SW 1271 (cell line): Measurements from ENCODE around the gene CELF1.
"Not testable (repeated sequence)": the region's sequence is repeated elsewhere in the genome, so short reads cannot be mapped to it uniquely, and the experiment has no call there.

Experiments
- DNase-seq, 2 experiments: peaks; one replicate each; lab custom pipeline; 2025; lab: John Stamatoyannopoulos, UW

CELF1 gene

GRCh38 chr11:47573321-47573720 is 20.4 kb upstream of the CELF1 start:
- DNase-seq = no peak

GRCh38 chr11:47572715-47573255 is 19.9 kb upstream of the CELF1 start:
- no peak for DNase-seq

- DNase-seq = no peak
These were observed 19.0 kb upstream of the CELF1 start for GRCh38 chr11:47571895-47572294.

- no peak for DNase-seq
These were observed 18.4 kb upstream of the CELF1 start for GRCh38 chr11:47571357-47571729.

GRCh38 chr11:47570651-47571356 is 17.9 kb upstream of the CELF1 start:
- no peak for DNase-seq

GRCh38 chr11:47569646-47570045 is 16.7 kb upstream of the CELF1 start:
- DNase-seq = no peak

GRCh38 chr11:47566149-47566698 is 13.3 kb upstream of the CELF1 start:
- DNase-seq = no peak

GRCh38 chr11:47565340-47566148 is 12.6 kb upstream of the CELF1 start, which contains the start of gene PTPMT1:
PTPMT1 (plus strand) TSS chr11:47565599; CDS start chr11:47565623, 24 bp downstream.
- DNase-seq = peak; percentile 35 to 61

- DNase-seq = no peak
These were observed 12.0 kb upstream of the CELF1 start for GRCh38 chr11:47564933-47565339.

- DNase-seq = not testable (repeated sequence)
These were observed 11.4 kb upstream of the CELF1 start for GRCh38 chr11:47564366-47564765.

- not testable (repeated sequence) for DNase-seq
These were observed 9.5 kb upstream of the CELF1 start for GRCh38 chr11:47562393-47562792.

- no peak for DNase-seq
These were observed 7.5 kb upstream of the CELF1 start for GRCh38 chr11:47560426-47560825.

- DNase-seq = no peak
These were observed 5.8 kb upstream of the CELF1 start for GRCh38 chr11:47558695-47559094.

GRCh38 chr11:47557004-47557403 is 4.1 kb upstream of the CELF1 start:
- DNase-seq = not testable (repeated sequence)

GRCh38 chr11:47553406-47553743 is 443 bp upstream of the CELF1 start:
- no peak for DNase-seq

GRCh38 chr11:47552056-47552565 is 821 bp downstream of the CELF1 start:
- DNase-seq = peak in 1 of 2 experiments; percentile 22

- peak in 1 of 2 experiments; percentile 50 for DNase-seq
These were observed 1.8 kb downstream of the CELF1 start for GRCh38 chr11:47551086-47551485.

- no peak for DNase-seq
These were observed 2.5 kb downstream of the CELF1 start for GRCh38 chr11:47550288-47551047.

- DNase-seq = not testable (repeated sequence)
These were observed 6.7 kb downstream of the CELF1 start for GRCh38 chr11:47546274-47546673.

- DNase-seq = no peak
These were observed 7.6 kb downstream of the CELF1 start for GRCh38 chr11:47545298-47545697.

GRCh38 chr11:47541070-47541469 is 11.9 kb downstream of the CELF1 start:
- no peak for DNase-seq

GRCh38 chr11:47539681-47540039 is 13.3 kb downstream of the CELF1 start:
- no peak for DNase-seq
